Ovary (tissue), 3 donors: Measurements from ENCODE around the gene C3orf20.

Source experiments
- POLR2A ChIP-seq: fragments of 450-650 bp; IDR thresholded peaks from one replicate; pipeline ENCODE4 v1.6.1; 2017; ENCODE audit warnings: antibody characterized with exemption, mild to moderate bottlenecking, moderate library complexity
- TF ChIP-seq, protein P1 (sequence below), 3 donors: fragments of 450-650 bp in 2 of 3; fragments of 200-600 bp in 1 of 3; IDR thresholded peaks; one replicate each; pipeline versions ENCODE4 v1.5.1 to v1.8.0; 2016 to 2022; ENCODE audit warnings: antibody characterized with exemption in 3 of 3, mild to moderate bottlenecking in 1 of 3
- donor health status: DM: no; HTN: no; CAD: no.

DNA sequence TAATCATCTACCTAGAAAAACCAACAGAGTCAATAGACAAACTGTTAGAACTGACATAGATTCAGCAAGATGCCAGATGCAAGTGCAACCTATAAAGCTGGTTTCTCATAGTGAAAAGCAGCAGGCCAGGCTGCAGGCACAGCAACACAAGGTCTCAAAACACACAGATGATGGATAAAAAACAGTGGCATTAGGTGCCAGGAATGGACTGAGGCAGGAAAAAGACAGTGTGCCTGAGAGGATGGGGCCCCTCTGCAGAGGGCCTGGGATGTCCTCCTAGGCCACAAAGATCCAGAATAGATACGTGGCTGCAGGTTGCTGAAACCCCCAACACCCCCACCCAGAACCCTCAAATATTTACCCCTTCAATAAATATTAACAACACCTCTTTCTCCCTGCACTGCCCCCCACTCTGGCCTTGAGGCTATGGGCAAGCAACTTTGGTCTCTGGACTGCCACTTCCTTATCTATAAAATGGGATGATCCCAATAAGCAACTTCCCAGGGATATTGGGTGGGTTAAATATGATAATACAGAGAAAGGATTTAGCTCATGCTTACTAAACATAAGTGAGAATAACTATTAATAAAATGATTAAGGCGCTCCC is 108.6 kb downstream of the C3orf20 start:
- no peak for TF ChIP-seq POLR2A
- TF ChIP-seq, protein P1, sequence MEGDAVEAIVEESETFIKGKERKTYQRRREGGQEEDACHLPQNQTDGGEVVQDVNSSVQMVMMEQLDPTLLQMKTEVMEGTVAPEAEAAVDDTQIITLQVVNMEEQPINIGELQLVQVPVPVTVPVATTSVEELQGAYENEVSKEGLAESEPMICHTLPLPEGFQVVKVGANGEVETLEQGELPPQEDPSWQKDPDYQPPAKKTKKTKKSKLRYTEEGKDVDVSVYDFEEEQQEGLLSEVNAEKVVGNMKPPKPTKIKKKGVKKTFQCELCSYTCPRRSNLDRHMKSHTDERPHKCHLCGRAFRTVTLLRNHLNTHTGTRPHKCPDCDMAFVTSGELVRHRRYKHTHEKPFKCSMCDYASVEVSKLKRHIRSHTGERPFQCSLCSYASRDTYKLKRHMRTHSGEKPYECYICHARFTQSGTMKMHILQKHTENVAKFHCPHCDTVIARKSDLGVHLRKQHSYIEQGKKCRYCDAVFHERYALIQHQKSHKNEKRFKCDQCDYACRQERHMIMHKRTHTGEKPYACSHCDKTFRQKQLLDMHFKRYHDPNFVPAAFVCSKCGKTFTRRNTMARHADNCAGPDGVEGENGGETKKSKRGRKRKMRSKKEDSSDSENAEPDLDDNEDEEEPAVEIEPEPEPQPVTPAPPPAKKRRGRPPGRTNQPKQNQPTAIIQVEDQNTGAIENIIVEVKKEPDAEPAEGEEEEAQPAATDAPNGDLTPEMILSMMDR (IDR thresholded peaks at IDR 0.05), result no peak
